Activated CD8-positive, alpha-beta memory T cell treated with anti-CD3 and anti-CD28 coated beads, Interleukin-2, amount 50 U/mL, for 24 hours (primary cell): Measurements from ENCODE around the gene CSF2RB.

ENCODE experiments used
- DNase-seq: peaks from one replicate; pipeline ENCODE4 v3.0.0-alpha.2; 2020; ENCODE audit errors: extremely low read depth

Gene CSF2RB

GRCh38 chr22:36913427-36914389 lies at the start of gene CSF2RB:
Gene CSF2RB, plus strand, starts transcription at chr22:36913628. Its CDS starts 8,580 bp downstream, at chr22:36922208.
- no peak for DNase-seq

GRCh38 chr22:36863979-36864378 lies 49.4 kb upstream of the CSF2RB start:
- DNase-seq: no peak

GRCh38 chr22:36864454-36865215 lies 48.8 kb upstream of the CSF2RB start:
- DNase-seq: no peak

DNA sequence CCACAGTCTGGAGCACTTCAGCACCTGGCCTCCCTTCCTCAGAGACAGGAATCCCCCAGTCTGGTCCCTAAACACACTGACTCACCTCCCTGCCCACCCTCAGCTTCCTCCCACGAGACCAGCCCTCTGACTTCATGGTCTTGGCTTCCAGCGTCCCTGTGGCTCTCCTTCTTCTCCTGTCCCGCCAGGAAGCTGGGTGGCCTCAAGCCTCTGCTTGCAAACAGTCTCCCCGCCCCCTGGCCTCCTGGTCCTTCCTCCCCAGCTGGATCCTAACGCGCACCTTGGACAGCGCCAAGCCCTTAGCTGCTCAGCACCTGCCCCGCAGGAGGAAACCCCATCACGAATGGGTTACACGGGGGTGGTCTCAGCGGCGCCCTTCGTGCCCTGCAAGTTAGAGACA lies 48.1 kb upstream of the CSF2RB start:
- no peak for DNase-seq

DNA sequence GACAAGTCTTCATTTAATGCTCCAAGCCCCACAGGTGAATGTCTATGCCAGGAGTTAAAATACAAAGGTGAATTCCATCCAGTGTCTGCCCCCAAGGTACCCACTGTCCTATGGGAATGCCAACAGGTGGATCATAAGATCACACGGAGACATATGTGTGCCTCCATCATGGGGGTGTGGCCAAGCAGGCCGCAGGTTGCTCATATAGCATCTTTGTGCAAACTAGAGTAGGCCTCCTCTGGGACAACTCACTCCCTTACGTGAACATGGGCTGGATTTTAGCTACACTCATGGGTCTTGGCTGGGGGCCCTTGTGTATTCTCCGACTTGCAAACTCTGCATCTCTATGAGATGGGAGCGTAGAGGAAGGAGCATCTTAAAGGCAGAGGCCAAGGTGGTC lies 45.7 kb upstream of the CSF2RB start:
- DNase-seq: no peak

- DNase-seq: no peak
Measured at GRCh38 chr22:36868546-36869181, 44.8 kb upstream of the CSF2RB start.

DNA sequence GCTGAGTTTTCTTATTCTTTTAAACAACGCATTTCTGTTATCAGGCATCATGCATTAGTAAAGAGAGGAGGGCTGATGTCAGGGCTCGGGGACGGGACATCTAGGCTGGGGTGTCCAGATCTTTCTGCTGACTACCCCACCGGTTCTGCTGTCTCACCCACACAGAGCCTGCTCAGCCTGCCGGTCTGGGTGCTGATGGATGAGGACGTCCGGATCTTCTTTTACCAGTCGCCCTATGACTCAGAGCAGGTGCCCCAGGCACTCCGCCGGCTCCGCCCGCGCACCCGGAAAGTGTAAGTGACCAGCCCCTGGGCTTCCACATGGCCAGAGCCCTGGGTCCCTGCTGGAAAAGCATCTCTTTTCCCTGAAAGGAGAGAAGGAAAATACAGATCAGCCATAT lies 43.2 kb upstream of the CSF2RB start:
- no peak for DNase-seq

DNA sequence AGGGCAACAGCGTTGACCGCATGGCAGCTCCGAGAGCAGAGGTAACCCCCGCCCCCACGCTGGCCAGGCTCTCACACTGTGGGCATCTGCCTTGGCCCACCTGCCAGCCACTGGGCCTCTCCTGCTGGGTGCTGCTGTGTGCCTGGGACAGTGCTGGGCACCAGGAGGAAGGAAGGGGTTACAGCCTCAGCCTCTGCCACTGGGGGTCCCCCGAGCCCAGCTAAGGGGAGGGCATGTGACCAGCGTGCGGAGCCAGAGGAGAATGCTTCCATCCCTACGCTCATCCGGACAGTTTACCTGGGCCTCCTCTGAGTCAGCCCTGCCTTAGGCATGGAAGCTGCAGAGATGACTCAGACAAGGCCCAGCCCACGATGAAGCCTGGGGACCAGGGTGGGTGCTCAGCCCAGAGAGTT lies 41.8 kb upstream of the CSF2RB start:
- no peak for DNase-seq

- DNase-seq: no peak
Measured at GRCh38 chr22:36872084-36872483, 41.3 kb upstream of the CSF2RB start.

DNA sequence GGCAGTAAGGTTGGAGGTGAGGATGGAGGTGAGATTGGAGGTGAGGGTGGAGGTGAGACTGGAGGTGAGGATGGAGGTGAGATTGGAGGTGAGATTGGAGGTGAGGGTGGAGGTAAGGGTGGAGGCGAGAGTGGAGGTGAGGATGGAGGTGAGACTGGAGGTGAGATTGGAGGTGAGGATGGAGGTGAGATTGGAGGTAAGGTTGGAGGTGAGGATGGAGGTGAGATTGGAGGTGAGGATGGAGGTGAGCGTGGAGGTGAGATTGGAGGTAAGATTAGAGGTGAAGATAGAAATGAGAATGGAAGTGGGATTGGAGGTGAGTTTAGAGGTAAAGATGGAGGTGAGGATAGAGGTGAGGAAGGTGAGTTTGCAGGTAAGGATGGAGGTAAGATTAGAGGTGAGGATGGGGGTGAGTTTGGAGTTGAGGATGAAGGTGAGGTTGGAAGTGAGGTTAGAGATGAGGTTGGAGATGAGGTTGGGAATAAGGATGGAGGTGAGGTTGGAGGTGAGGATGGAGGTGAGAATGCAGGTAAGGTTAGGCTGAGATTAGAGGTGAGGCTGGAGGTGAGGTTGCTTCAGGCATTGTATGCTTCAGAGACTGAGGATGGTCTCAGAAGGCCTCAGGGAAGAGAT lies 40.4 kb upstream of the CSF2RB start:
- DNase-seq: no peak

- DNase-seq: no peak
Measured at GRCh38 chr22:36873614-36874308, 39.7 kb upstream of the CSF2RB start.

- no peak for DNase-seq
Measured at GRCh38 chr22:36874309-36874696, 39.1 kb upstream of the CSF2RB start.

- no peak for DNase-seq
Measured at GRCh38 chr22:36874736-36875135, 38.7 kb upstream of the CSF2RB start.

DNA sequence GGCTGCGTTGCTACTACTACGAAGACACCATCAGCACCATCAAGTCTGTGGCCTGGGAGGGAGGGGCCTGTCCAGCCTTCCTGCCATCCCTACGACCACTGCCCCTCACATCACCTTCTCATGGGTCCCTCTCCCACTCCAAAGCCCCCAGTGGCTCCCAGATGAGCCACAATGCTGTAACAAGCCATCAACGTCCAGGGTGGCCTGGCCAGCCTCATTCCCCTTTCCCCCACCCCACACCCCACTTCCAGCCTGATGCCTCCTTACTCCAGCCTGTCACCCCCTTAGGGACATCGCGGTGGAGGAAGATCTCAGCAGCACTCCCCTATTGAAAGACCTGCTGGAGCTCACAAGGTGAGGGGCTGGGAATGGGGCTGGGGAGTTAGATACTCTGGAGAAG lies 37.7 kb upstream of the CSF2RB start:
- no peak for DNase-seq

DNA sequence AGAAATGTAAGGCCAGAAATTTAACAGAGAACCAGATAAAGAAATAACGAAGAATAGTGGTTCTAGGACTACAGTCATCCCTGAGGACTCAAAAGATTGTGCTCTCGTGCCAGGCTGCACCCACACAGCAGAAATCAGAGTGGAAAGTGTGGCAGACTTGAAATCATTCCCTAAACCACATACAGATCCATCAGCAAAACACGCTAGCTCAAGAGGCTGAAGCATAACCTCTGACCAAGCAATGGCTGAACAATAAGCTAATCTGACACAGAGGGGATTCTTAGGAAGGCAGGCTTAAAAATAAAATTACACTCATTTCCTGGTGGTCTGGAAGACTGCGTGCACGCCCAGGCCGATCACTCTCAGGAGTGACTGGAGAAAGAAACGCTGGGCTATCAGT lies 33.7 kb upstream of the CSF2RB start:
- no peak for DNase-seq

GRCh38 chr22:36881504-36882245 lies 31.8 kb upstream of the CSF2RB start:
- DNase-seq: no peak

GRCh38 chr22:36884349-36885158 lies 28.9 kb upstream of the CSF2RB start:
- no peak for DNase-seq

DNA sequence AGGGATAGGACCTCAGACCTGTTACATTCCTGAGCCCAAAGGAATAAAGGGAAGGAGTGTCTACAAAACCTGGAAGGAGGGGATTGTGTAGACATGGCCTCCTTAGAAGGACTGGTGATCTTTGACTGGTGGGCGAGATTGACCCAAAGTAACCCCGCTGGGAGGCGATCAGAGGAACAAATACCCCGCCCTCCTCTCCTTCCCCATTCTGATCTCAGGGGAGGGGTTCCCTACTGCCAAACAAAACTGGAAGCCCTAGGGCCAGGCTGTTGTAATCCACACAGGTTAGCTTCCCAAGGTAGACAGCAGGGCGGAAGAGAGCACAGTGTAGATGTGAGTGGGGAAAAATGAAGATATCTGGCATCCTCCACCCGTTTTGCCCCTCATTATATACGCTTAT lies 28.0 kb upstream of the CSF2RB start:
- DNase-seq: no peak

- no peak for DNase-seq
Measured at GRCh38 chr22:36886016-36886415, 27.4 kb upstream of the CSF2RB start.

DNA sequence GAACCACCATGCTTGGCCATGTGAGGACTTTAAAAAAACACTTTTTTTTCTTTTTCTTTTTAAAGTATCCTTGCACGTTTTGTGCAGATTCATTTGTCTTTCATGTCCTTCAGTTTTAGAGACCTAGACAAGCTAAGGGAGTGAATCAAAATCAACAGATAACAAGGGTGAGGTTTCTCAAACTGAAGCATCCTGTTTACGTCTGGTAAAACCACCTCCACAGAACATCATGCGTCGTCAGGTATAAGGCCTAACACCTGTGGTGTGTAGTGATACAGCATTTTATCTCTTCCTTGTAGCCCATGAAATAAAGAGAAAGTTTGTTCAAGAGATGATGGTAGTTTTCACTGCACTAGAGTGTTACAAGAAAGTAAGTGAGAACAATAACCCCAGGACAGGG lies 26.3 kb upstream of the CSF2RB start:
- no peak for DNase-seq
